GM12865 (cell line): Measurements from ENCODE around the gene SEC31B.
A peak's percentile ranks its signal among the peaks of the same experiment; 100 is the strongest.

Experiments used
- DNase-seq: peaks from one replicate; pipeline ENCODE4 v3.0.0; 2010; ENCODE audit warnings: low read depth
- H3K4me3 ChIP-seq: 2 replicates; pipeline ENCODE4 v1.5.1; 2011; ENCODE audit warnings: mild to moderate bottlenecking, low read depth, low read length, control low read depth
- TF ChIP-seq, protein P1 (sequence below): IDR thresholded peaks from 2 replicates; pipeline ENCODE4 v1.5.1; 2011; ENCODE audit warnings: low read length, control low read depth, low read depth, inconsistent platforms; ENCODE audit not compliant: insufficient read depth; ENCODE audit errors: missing control alignments

The SEC31B gene

DNA sequence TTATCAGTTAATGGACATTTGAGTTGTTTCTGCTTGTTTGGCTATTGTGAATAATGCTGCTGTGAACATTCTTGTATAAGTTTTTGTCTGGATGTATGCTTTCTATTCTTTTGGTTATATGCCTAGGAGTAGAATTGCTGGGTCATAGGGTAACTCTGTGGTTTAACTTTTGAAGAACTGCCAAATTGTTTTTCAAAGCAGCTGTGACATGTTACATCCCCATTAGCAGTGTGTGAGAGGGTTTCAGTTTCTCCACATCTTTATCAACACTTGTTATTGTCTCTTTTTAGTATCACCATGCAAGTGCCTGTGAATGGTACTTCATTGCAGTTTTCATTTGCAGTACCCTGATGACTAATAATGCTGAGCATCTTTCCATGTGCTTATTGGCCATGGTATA is 12.1 kb upstream of the SEC31B start:
- TF ChIP-seq, protein P1, sequence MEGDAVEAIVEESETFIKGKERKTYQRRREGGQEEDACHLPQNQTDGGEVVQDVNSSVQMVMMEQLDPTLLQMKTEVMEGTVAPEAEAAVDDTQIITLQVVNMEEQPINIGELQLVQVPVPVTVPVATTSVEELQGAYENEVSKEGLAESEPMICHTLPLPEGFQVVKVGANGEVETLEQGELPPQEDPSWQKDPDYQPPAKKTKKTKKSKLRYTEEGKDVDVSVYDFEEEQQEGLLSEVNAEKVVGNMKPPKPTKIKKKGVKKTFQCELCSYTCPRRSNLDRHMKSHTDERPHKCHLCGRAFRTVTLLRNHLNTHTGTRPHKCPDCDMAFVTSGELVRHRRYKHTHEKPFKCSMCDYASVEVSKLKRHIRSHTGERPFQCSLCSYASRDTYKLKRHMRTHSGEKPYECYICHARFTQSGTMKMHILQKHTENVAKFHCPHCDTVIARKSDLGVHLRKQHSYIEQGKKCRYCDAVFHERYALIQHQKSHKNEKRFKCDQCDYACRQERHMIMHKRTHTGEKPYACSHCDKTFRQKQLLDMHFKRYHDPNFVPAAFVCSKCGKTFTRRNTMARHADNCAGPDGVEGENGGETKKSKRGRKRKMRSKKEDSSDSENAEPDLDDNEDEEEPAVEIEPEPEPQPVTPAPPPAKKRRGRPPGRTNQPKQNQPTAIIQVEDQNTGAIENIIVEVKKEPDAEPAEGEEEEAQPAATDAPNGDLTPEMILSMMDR = no peak
- peak; percentile 58 for DNase-seq
- H3K4me3 ChIP-seq = no peak overlapping the region

DNA sequence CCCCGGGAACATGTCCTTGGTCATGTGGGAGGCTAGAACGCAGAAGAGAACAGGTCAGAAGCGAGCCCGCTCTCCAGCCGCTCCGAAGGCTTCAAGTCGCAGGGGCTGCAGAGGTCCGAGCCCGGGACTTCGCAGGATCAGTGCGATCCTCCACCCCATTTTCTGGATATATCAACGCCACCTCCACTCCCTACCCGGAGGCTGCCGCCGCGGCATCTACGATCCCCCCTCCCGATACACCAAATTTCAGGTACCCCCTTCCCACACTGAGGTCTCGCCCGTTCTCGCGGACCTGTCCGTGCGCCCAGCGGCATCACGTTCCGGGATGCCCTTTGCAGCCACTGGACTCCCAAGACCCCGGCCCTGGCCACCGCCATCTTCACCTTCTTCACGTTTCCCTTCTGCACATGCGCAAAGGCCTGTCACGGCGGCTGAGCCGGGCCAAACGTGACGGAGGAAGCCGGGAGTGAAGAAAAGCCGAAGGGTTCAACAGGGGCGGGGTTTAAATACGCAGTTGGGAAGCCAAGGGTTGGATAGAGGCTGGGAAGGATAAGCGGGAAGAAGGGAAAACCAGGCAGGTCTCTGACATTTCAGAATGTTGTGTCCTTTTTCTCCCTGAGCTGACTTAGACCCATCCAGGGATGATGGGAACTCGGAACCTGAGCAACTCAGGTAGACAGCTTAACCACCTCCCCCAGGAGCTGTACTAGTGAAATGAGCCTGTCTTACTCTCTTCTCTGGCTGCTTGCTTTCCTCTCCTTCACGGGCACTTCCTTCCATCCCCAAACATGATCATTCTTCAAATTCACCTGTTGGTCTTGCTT is 10.0 kb upstream of the SEC31B start, which contains the start of gene NDUFB8:
TSS of gene NDUFB8 (minus strand) at position 397 of the 824 bp plus-strand sequence. CDS start at position 377, 20 bp downstream.
- TF ChIP-seq, protein P1 = no peak
- DNase-seq = peak; percentile 89
- H3K4me3 ChIP-seq = peak within 1 kb of the TSS; percentile 66

DNA sequence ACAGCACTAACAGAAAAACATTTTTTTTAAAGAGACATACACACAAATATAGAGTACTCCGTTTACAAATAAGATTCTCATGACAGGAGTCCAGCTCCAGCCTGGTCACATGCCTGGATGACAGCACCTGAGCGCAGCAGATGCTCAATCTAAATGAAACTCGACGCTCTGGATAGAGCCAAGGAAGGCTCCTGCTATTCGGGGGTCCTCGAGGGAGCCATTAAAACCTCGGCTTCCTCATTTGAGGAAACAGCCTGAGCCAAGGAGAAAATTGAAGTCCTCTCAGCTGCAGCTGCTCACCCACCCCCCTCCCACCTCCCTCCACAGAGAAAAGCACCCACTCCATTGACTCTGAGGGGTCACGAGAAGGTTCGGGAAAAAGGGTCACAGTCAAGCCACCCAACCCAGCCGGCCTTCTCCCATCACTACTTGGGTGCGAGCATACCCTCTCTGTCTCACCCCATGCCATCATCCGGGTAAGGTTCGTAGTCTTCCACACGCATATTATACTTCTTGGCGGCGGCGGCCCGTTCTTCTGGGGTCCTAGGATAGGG is 9.3 kb upstream of the SEC31B start:
- H3K4me3 ChIP-seq = peak overlapping the region; percentile 66
- TF ChIP-seq, protein P1 = no peak
- DNase-seq = no peak

DNA sequence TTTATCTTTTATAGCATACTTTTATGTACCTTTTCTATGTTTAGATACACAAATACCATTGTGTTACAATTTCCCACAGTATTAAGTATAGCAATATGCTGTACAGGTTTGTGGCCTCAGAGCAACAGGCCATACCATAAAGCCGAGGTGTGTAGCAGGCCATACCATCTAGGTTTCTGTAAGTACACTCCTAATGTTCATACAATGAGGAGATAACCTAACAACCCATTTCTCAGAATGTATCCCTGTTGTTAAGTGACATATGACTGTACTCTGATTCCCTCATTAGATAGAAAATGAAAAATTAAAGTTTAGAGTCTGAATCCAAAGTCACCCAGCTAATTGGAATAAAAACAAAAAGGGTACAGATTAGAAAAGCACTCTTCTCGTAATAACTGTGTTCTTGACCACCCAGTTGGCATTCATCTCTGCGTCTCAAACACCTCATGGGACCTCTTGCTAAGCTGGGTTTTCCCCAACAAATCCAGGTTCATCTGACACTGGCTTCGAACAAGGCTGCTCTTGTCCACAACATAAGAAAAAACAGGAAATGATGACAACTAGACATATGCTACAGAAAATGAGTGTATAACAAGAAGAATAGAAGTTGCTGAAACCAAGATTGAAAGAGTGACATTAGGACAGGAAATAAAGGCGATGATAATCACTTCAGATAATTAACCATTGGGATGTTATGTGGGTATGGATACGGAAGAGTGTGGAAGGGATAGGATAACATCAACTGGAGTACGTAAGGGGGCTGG is 8.6 kb upstream of the SEC31B start:
- TF ChIP-seq, protein P1 = no peak
- DNase-seq = peak; percentile 46
- H3K4me3 ChIP-seq = peak overlapping the region; percentile 66

DNA sequence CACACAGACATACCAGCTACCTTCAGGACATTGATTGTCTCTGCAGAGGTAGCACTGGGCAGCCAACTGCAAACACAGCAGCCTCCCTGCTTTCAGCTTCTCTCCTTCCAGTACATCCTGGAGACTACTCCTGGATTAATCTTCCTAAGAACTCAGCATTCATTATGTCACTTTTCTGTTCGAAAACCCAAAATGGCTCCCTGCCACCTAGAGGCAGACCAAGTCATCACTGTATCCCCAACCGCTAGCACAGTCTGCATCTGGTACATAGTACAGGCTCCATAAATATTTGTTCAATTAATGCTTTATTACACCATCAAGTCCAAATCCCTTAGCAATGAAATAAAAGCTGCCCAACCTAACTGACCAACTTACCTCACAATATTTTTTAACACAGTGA is 5.0 kb upstream of the SEC31B start:
- no peak for DNase-seq
- H3K4me3 ChIP-seq = no peak overlapping the region
- TF ChIP-seq, protein P1 = no peak

DNA sequence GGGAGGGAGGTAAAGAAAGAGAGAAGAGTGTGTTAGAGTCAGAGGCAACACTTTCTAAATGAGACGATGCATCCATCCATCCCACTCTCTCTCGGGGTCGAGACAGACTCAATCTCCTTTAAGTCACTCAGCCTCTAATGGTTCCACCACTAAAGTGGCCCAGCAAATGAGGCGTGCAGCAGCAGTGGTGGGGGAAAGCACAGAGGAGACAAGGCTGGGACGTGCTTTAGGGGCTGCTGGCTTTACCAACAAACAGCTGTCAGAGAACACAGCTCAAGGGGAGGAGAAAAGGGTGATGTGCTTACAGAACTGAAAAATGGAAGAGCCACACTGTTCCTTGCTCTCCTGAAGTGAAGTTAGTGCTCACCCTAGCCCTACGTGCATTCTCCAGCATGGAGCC is 4.5 kb upstream of the SEC31B start:
- no peak overlapping the region for H3K4me3 ChIP-seq
- DNase-seq = no peak
- TF ChIP-seq, protein P1 = no peak
